Sigmoid colon (tissue), 7 donors: ENCODE results near the gene DEFB124. TPM values are rescaled to one million over a fixed set of nuclear protein-coding genes. Genes with fewer than 3 reads are reported as not detected.
A peak's percentile ranks its signal among the peaks of the same experiment; 100 is the strongest.

Source experiments
- DNase-seq: peaks from one replicate; pipeline ENCODE4 v3.0.0-alpha.2; 2019
- H3K27ac ChIP-seq, 4 donors: fragments of 200-600 bp; sonication (generic); one replicate each; pipeline ENCODE4 v1.5.1; 2016 to 2019; ENCODE audit warnings: mild to moderate bottlenecking in 1 of 4
- H3K27me3 ChIP-seq, 3 donors: fragments of 200-600 bp; sonication (generic); one replicate each; pipeline ENCODE4 v1.5.1; 2019; ENCODE audit warnings: mild to moderate bottlenecking in 1 of 3
- H3K36me3 ChIP-seq, 4 donors: fragments of 200-600 bp; sonication (generic); one replicate each; pipeline ENCODE4 v1.5.1; 2016 to 2019
- H3K4me1 ChIP-seq, 4 donors: fragments of 200-600 bp; sonication (generic); one replicate each; pipeline ENCODE4 v1.5.1; 2017 to 2019
- H3K4me3 ChIP-seq, 4 donors: fragments of 200-600 bp; sonication (generic); one replicate each; pipeline ENCODE4 v1.5.1; 2017 to 2019; ENCODE audit warnings: mild to moderate bottlenecking in 2 of 4, moderate library complexity in 1 of 4
- H3K9me3 ChIP-seq, 4 donors: fragments of 200-600 bp in 3 of 4; sonication (generic) in 3 of 4; one replicate each; pipeline versions ENCODE4 v1.5.1 to v1.6.1; 2013 to 2019
- CTCF ChIP-seq, 4 experiments: fragments of 450-650 bp in 3 of 4; fragments of 200-600 bp in 1 of 4; IDR thresholded peaks; one replicate each; pipeline ENCODE4 v1.5.1; 2016 to 2019; ENCODE audit warnings: antibody characterized with exemption in 4 of 4, mild to moderate bottlenecking in 3 of 4, moderate library complexity in 2 of 4
- EP300 ChIP-seq, 4 donors: sonication (generic); formaldehyde crosslinking; IDR thresholded peaks; one replicate each; pipeline ENCODE4 v1.6.1; 2017; ENCODE audit warnings: antibody characterized with exemption in 4 of 4
- POLR2A ChIP-seq, 2 donors: fragments of 450-650 bp; IDR thresholded peaks; one replicate each; pipeline ENCODE4 v1.6.1; 2016; ENCODE audit warnings: antibody characterized with exemption in 2 of 2, mild to moderate bottlenecking in 2 of 2, moderate library complexity in 2 of 2
- POLR2AphosphoS5 ChIP-seq, 4 donors: sonication (generic); formaldehyde crosslinking; IDR thresholded peaks; one replicate each; pipeline ENCODE4 v1.6.1; 2017; ENCODE audit warnings: antibody characterized with exemption in 4 of 4
- whole genome bisulfite sequencing, 2 donors: extraction: QIAGEN DNeasy Blood & Tissue Kit; methylation state at CpG; one replicate each; pipeline ENCODE4 v1.1.7; 2013; 5-methylcytosine and 5-hydroxymethylcytosine counted together
- intact Hi-C: fragments of 100-400 bp; cut with DNase I; formaldehyde crosslinking; loops from one replicate; pipeline ENCODE4 v1.15.1; 2023
- polyA plus RNA-seq, 3 donors: library from polyadenylated mRNA; stranded (reverse); fragments of 200-250 nt; gene quantifications; one replicate each; pipeline ENCODE4 v1.2.3, GENCODE V29; 2013
- total RNA-seq, 4 donors: library from RNA; depleted of rRNA; stranded (reverse); fragments of >200 nt; gene quantifications; one replicate each; pipeline ENCODE4 v1.1.0, GENCODE V29; 2016
- donor health status: healthy with polysubstance abuse.
- donor health status: Bipolar disorder and iron deficiency.
- donor health status: healthy.

Gene DEFB124
- total and polyA plus RNA-seq, 7 donors, result not detected

GRCh38 chr20:31476643-31477215, 1.8 kb upstream of the DEFB124 start:
- intact Hi-C loops, result no loop called here
- peak overlapping the region; percentile 67 to 79 (median 71) for H3K27ac ChIP-seq
- H3K36me3 ChIP-seq, result no peaks in the 10 kb centered on the region
- peak overlapping the region in 3 of 4 donors; percentile 45 to 56 (median 55) for H3K4me3 ChIP-seq
- TF ChIP-seq POLR2A (IDR thresholded peaks at IDR 0.05) (no peak), EP300 (IDR thresholded peaks at IDR 0.05) (no peak), POLR2AphosphoS5 (IDR thresholded peaks at IDR 0.05) (no peak), CTCF (IDR thresholded peaks at IDR 0.05) (no peak)
- DNase-seq, result no peak
- H3K27me3 ChIP-seq, result peaks cover 10 to 35% (median 19%) of the 10 kb centered on the region in 3 donors
- H3K9me3 ChIP-seq, result no peaks in the 10 kb centered on the region
- H3K4me1 ChIP-seq, result peaks cover 0 to 15% (median 11%) of the 10 kb centered on the region in 4 donors
- 76 to 80% methylated on average over 6 of the region's 6 CpGs for WGBS, 2 donors

- intact Hi-C loops, result no loop called here
- peak overlapping the region; percentile 67 to 79 (median 71) for H3K27ac ChIP-seq
- no peak for TF ChIP-seq EP300 (IDR thresholded peaks at IDR 0.05)
- no peak for TF ChIP-seq CTCF (IDR thresholded peaks at IDR 0.05)
- 56 to 61% methylated on average over 6 of the region's 6 CpGs for WGBS, 2 donors
- H3K27me3 ChIP-seq, result peaks cover 10 to 35% (median 19%) of the 10 kb centered on the region in 3 donors
- DNase-seq, result no peak
- peak overlapping the region in 3 of 4 donors; percentile 45 to 56 (median 55) for H3K4me3 ChIP-seq
- H3K4me1 ChIP-seq, result peaks cover 0 to 15% (median 11%) of the 10 kb centered on the region in 4 donors
- no peaks in the 10 kb centered on the region for H3K36me3 ChIP-seq
- no peaks in the 10 kb centered on the region for H3K9me3 ChIP-seq
These were observed 1.3 kb upstream of the DEFB124 start for GRCh38 chr20:31476294-31476585.

- peaks cover 10 to 35% (median 19%) of the 10 kb centered on the region in 3 donors for H3K27me3 ChIP-seq
- no peaks in the 10 kb centered on the region for H3K9me3 ChIP-seq
- TF ChIP-seq CTCF (IDR thresholded peaks at IDR 0.05) (no peak), EP300 (IDR thresholded peaks at IDR 0.05) (no peak), POLR2AphosphoS5 (IDR thresholded peaks at IDR 0.05) (no peak), POLR2A (IDR thresholded peaks at IDR 0.05) (no peak)
- H3K27ac ChIP-seq, result peak overlapping the region; percentile 67 to 79 (median 71)
- 5 to 8% methylated on average over 29 of the region's 29 CpGs for WGBS, 2 donors
- H3K36me3 ChIP-seq, result no peaks in the 10 kb centered on the region
- DNase-seq, result no peak
- intact Hi-C loops, result no loop called here
- H3K4me3 ChIP-seq, result peak overlapping the region; percentile 35 to 56 (median 50)
- H3K4me1 ChIP-seq, result peaks cover 0 to 15% (median 11%) of the 10 kb centered on the region in 4 donors
These were observed 756 bp upstream of the DEFB124 start for GRCh38 chr20:31475472-31476293.

- Histone ChIP-seq H3K4me1 (peaks cover 0 to 15% (median 11%) of the 10 kb centered on the region in 4 donors), H3K27me3 (peaks cover 10 to 35% (median 19%) of the 10 kb centered on the region in 3 donors)
- 57 to 66% methylated on average over 2 of the region's 2 CpGs for WGBS, 2 donors
These were observed 860 bp downstream of the DEFB124 start for GRCh38 chr20:31474097-31474436.

More at GRCh38 chr20:31474097-31474436, 860 bp downstream of the DEFB124 start:
- Histone ChIP-seq H3K27ac (peak overlapping the region in 2 of 4 donors; percentile 71 to 79), H3K9me3 (no peaks in the 10 kb centered on the region), H3K4me3 (no peak overlapping the region), H3K36me3 (no peaks in the 10 kb centered on the region)
- no peak for TF ChIP-seq CTCF (IDR thresholded peaks at IDR 0.05)
- TF ChIP-seq POLR2AphosphoS5 (IDR thresholded peaks at IDR 0.05), result no peak
- no peak for TF ChIP-seq POLR2A (IDR thresholded peaks at IDR 0.05)
- intact Hi-C loops, result no loop called here
- DNase-seq, result no peak
